Mesendoderm (in vitro differentiated cells): Measurements from ENCODE around the gene ODAD4. TPM values are rescaled to one million over a fixed set of nuclear protein-coding genes. Genes with fewer than 3 reads are reported as not detected.

Experiments used
- DNase-seq: peaks from one replicate; pipeline ENCODE4 v3.0.0; 2013
- H2AK5ac ChIP-seq: 2 replicates; pipeline ENCODE4 v1.6.1; 2013; ENCODE audit warnings: low read length, inconsistent platforms
- H2BK120ac ChIP-seq: 2 replicates; pipeline ENCODE4 v1.6.1; 2013; ENCODE audit warnings: low read depth, mild to moderate bottlenecking, low read length, moderate library complexity, mixed read lengths
- H2BK15ac ChIP-seq: replicated peaks from 2 replicates; pipeline ENCODE4 v1.6.1; 2013; ENCODE audit warnings: low read depth, mild to moderate bottlenecking, moderate library complexity
- H2BK5ac ChIP-seq: 2 replicates; pipeline ENCODE4 v1.6.1; 2013; ENCODE audit warnings: low read length, inconsistent platforms
- H3K18ac ChIP-seq: 2 replicates; pipeline ENCODE4 v1.6.1; 2013; ENCODE audit warnings: mild to moderate bottlenecking, low read length, mixed read lengths
- H3K23ac ChIP-seq: one replicate; pipeline ENCODE4 v1.6.1; 2013; ENCODE audit warnings: low read length
- H3K27ac ChIP-seq: 2 replicates; pipeline ENCODE4 v1.5.1; 2013; ENCODE audit warnings: low read depth, mild to moderate bottlenecking, inconsistent platforms, low read length, moderate library complexity
- H3K27me3 ChIP-seq: 2 replicates; pipeline ENCODE4 v1.6.1; 2013; ENCODE audit warnings: low read length, control low read depth, mild to moderate bottlenecking, inconsistent platforms; ENCODE audit not compliant: insufficient read depth, poor library complexity
- H3K36me3 ChIP-seq: 2 replicates; pipeline ENCODE4 v1.6.1; 2013; ENCODE audit warnings: low read length, inconsistent platforms; ENCODE audit not compliant: control insufficient read depth, insufficient read depth
- H3K4ac ChIP-seq: one replicate; pipeline ENCODE4 v1.6.1; 2013; ENCODE audit warnings: low read depth, mild to moderate bottlenecking, low read length, moderate library complexity
- H3K4me1 ChIP-seq: 2 replicates; pipeline ENCODE4 v1.6.1; 2013; ENCODE audit warnings: low read depth, low read length, inconsistent platforms; ENCODE audit not compliant: control insufficient read depth
- H3K4me2 ChIP-seq: 2 replicates; pipeline ENCODE4 v1.6.1; 2013; ENCODE audit warnings: low read length
- H3K4me3 ChIP-seq: 2 replicates; pipeline ENCODE4 v1.5.1; 2013; ENCODE audit warnings: mild to moderate bottlenecking, low read length
- H3K56ac ChIP-seq: one replicate; pipeline ENCODE4 v1.6.1; 2013; ENCODE audit warnings: low read length
- H3K79me1 ChIP-seq: 2 replicates; pipeline ENCODE4 v1.6.1; 2013; ENCODE audit warnings: low read length, inconsistent platforms
- H3K79me2 ChIP-seq: 2 replicates; pipeline ENCODE4 v1.6.1; 2013; ENCODE audit warnings: mild to moderate bottlenecking, low read length; ENCODE audit not compliant: control insufficient read depth, insufficient read depth
- H3K9ac ChIP-seq: 2 replicates; pipeline ENCODE4 v1.6.1; 2013; ENCODE audit warnings: low read length, inconsistent platforms
- H4K5ac ChIP-seq: one replicate; pipeline ENCODE4 v1.6.1; 2013; ENCODE audit warnings: low read length
- H4K8ac ChIP-seq: one replicate; pipeline ENCODE4 v1.6.1; 2013; ENCODE audit warnings: low read depth, mild to moderate bottlenecking, control low read depth, low read length, moderate library complexity
- WGBS: extraction: QIAGEN DNeasy Blood & Tissue Kit; methylation state at CpG from one replicate; pipeline ENCODE4 v1.1.7; 2013; ENCODE audit warnings: low lambda C conversion rate, missing lambda C conversion rate; ENCODE audit not compliant: insufficient coverage; ENCODE audit errors: extremely low coverage; 5-methylcytosine and 5-hydroxymethylcytosine counted together
- polyA plus RNA-seq, 2 experiments: library from polyadenylated mRNA; stranded (reverse); fragments of 200-250 nt; gene quantifications; one replicate each; pipeline ENCODE4 v1.2.3, GENCODE V29; 2013

The ODAD4 gene
- polyA plus RNA-seq (2013, experiment 1 of 2) = 0.63 TPM
- polyA plus RNA-seq (2013, experiment 2 of 2) = 0.94 TPM

- H2AK5ac ChIP-seq = no peak within 1 kb of the TSS
- no peak within 1 kb of the TSS for H2BK120ac ChIP-seq
- H3K4me3 ChIP-seq = peak within 1 kb of the TSS; percentile 82
- H3K79me2 ChIP-seq = no peaks in the 10 kb centered on the region
- H3K23ac ChIP-seq = no peak within 1 kb of the TSS
- peak within 1 kb of the TSS; percentile 14 for H3K27ac ChIP-seq
- H3K4me2 ChIP-seq = peak within 1 kb of the TSS; percentile 98
- no peak within 1 kb of the TSS for H4K5ac ChIP-seq
- peak; percentile 99 for DNase-seq
- H3K9ac ChIP-seq = peak within 1 kb of the TSS; percentile 83
- peak within 1 kb of the TSS; percentile 25 for H2BK5ac ChIP-seq
- H3K56ac ChIP-seq = peak within 1 kb of the TSS; percentile 94
- no peaks in the 10 kb centered on the region for H3K36me3 ChIP-seq
- H4K8ac ChIP-seq = no peak within 1 kb of the TSS
- no peak within 1 kb of the TSS for H3K18ac ChIP-seq
- no peaks in the 10 kb centered on the region for H3K79me1 ChIP-seq
- H2BK15ac ChIP-seq = no peak within 1 kb of the TSS
- WGBS = no CpG with 5 or more reads among the region's 43 CpGs
- H3K4me1 ChIP-seq = no peaks in the 10 kb centered on the region
- no peak within 1 kb of the TSS for H3K4ac ChIP-seq
- H3K27me3 ChIP-seq = no peaks in the 10 kb centered on the region
These were observed at the start of gene ODAD4 for GRCh38 chr17:41930009-41930832. TSS of gene ODAD4 (plus strand) at chr17:41930617. CDS start at chr17:41930724, 107 bp downstream.

GRCh38 chr17:41882756-41883155 is 47.7 kb upstream of the ODAD4 start:
- Histone ChIP-seq H3K79me2 (peaks cover 2% of the 10 kb centered on the region), H3K18ac (no peak overlapping the region), H3K4ac (no peak overlapping the region), H4K8ac (no peak overlapping the region), H3K4me3 (no peak overlapping the region), H3K9ac (no peak overlapping the region), H3K36me3 (peaks cover 49% of the 10 kb centered on the region), H3K4me2 (no peak overlapping the region), H3K4me1 (no peaks in the 10 kb centered on the region), H2AK5ac (no peak overlapping the region), H3K56ac (no peak overlapping the region), H4K5ac (no peak overlapping the region), H3K79me1 (peaks cover 18% of the 10 kb centered on the region), H3K23ac (no peak overlapping the region), H3K27ac (no peak overlapping the region), H2BK15ac (no peak overlapping the region), H2BK5ac (no peak overlapping the region), H2BK120ac (no peak overlapping the region), H3K27me3 (no peaks in the 10 kb centered on the region)
- no peak for DNase-seq
- no CpG with 5 or more reads among the region's 6 CpGs for WGBS

GRCh38 chr17:41885733-41886132 is 44.7 kb upstream of the ODAD4 start:
- DNase-seq = peak; percentile 22
- no peak overlapping the region for H4K8ac ChIP-seq
- H2BK120ac ChIP-seq = no peak overlapping the region
- H2BK15ac ChIP-seq = no peak overlapping the region
- no peak overlapping the region for H3K4ac ChIP-seq
- peaks cover 41% of the 10 kb centered on the region for H3K36me3 ChIP-seq
- no peak overlapping the region for H3K23ac ChIP-seq
- H4K5ac ChIP-seq = no peak overlapping the region
- H3K18ac ChIP-seq = no peak overlapping the region
- no CpG with 5 or more reads among the region's 6 CpGs for WGBS
- H3K4me1 ChIP-seq = no peaks in the 10 kb centered on the region
- H3K27ac ChIP-seq = no peak overlapping the region
- no peak overlapping the region for H3K4me2 ChIP-seq
- no peak overlapping the region for H3K4me3 ChIP-seq
- H3K79me1 ChIP-seq = peaks cover 16% of the 10 kb centered on the region
- H2AK5ac ChIP-seq = no peak overlapping the region
- no peak overlapping the region for H3K56ac ChIP-seq
- peaks cover 2% of the 10 kb centered on the region for H3K79me2 ChIP-seq
- H3K9ac ChIP-seq = no peak overlapping the region
- no peak overlapping the region for H2BK5ac ChIP-seq
- H3K27me3 ChIP-seq = no peaks in the 10 kb centered on the region

- Histone ChIP-seq H3K9ac (no peak overlapping the region), H3K27me3 (no peaks in the 10 kb centered on the region), H2AK5ac (no peak overlapping the region), H3K36me3 (peaks cover 42% of the 10 kb centered on the region), H3K18ac (no peak overlapping the region), H3K4me3 (no peak overlapping the region), H3K4ac (no peak overlapping the region), H4K8ac (no peak overlapping the region), H3K23ac (no peak overlapping the region), H3K4me1 (no peaks in the 10 kb centered on the region), H3K4me2 (no peak overlapping the region), H2BK5ac (no peak overlapping the region), H4K5ac (no peak overlapping the region), H2BK120ac (no peak overlapping the region), H3K79me1 (peaks cover 10% of the 10 kb centered on the region), H3K79me2 (no peaks in the 10 kb centered on the region), H3K27ac (no peak overlapping the region), H3K56ac (no peak overlapping the region), H2BK15ac (no peak overlapping the region)
- no CpG with 5 or more reads among the region's 6 CpGs for WGBS
- no peak for DNase-seq
These were observed 42.0 kb upstream of the ODAD4 start for GRCh38 chr17:41888332-41888965.

- no peaks in the 10 kb centered on the region for H3K79me2 ChIP-seq
- no peak overlapping the region for H2AK5ac ChIP-seq
- H2BK15ac ChIP-seq = no peak overlapping the region
- H4K5ac ChIP-seq = no peak overlapping the region
- peaks cover 41% of the 10 kb centered on the region for H3K36me3 ChIP-seq
- no peak overlapping the region for H3K27ac ChIP-seq
- H3K18ac ChIP-seq = no peak overlapping the region
- WGBS = no CpG with 5 or more reads among the region's 7 CpGs
- H2BK5ac ChIP-seq = no peak overlapping the region
- no peak overlapping the region for H3K4me2 ChIP-seq
- no peaks in the 10 kb centered on the region for H3K4me1 ChIP-seq
- no peak for DNase-seq
- H2BK120ac ChIP-seq = no peak overlapping the region
- no peak overlapping the region for H3K56ac ChIP-seq
- peaks cover 14% of the 10 kb centered on the region for H3K79me1 ChIP-seq
- H3K27me3 ChIP-seq = no peaks in the 10 kb centered on the region
- no peak overlapping the region for H3K4me3 ChIP-seq
- H3K4ac ChIP-seq = no peak overlapping the region
- no peak overlapping the region for H3K23ac ChIP-seq
- no peak overlapping the region for H4K8ac ChIP-seq
- H3K9ac ChIP-seq = no peak overlapping the region
These were observed 39.0 kb upstream of the ODAD4 start for GRCh38 chr17:41891135-41892020.
